Omental fat pad (tissue), 4 donors: ENCODE data around the gene ARIH1. TPM values are rescaled to one million over a fixed set of nuclear protein-coding genes. Genes with fewer than 3 reads are reported as not detected.
"Not testable (repeated sequence)": the region's sequence is repeated elsewhere in the genome, so short reads cannot be mapped to it uniquely, and the experiment has no call there.

Experiments used
- ATAC-seq: fragments of 150-250 bp; one replicate; pipeline ENCODE4 v1.9.1; 2016; ENCODE audit warnings: mild to moderate bottlenecking, moderate library complexity; ENCODE audit not compliant: low FRiP score
- DNase-seq: peaks from one replicate; pipeline ENCODE4 v3.0.0-alpha.2; 2019; ENCODE audit warnings: low spot score
- CTCF ChIP-seq, 3 donors: fragments of 450-650 bp; IDR thresholded peaks; one replicate each; pipeline ENCODE4 v1.5.1; 2016 to 2017; ENCODE audit warnings: antibody characterized with exemption in 3 of 3, mild to moderate bottlenecking in 3 of 3, moderate library complexity in 2 of 3
- total RNA-seq, 4 donors: library from RNA; depleted of rRNA; stranded (reverse); fragments of >200 nt; gene quantifications; one replicate each; pipeline ENCODE4 v1.1.0, GENCODE V29; 2016

Gene ARIH1
- total RNA-seq, 4 donors from 2014 or later = 45.4 to 84.2 (median 63.2) TPM

- ATAC-seq = no peak
- no peak for TF ChIP-seq CTCF (IDR thresholded peaks at IDR 0.05)
- no peak for DNase-seq
These were observed 118.5 kb downstream of the ARIH1 start for GRCh38 chr15:72592676-72593075.

- ATAC-seq (no peak), DNase-seq (no peak)
- no peak for TF ChIP-seq CTCF (IDR thresholded peaks at IDR 0.05)
These were observed 119.7 kb downstream of the ARIH1 start for GRCh38 chr15:72593838-72594237.

GRCh38 chr15:72599855-72600464, 125.8 kb downstream of the ARIH1 start:
- TF ChIP-seq CTCF (IDR thresholded peaks at IDR 0.05) = no peak
- ATAC-seq (no peak), DNase-seq (no peak)

GRCh38 chr15:72604794-72605193, 130.7 kb downstream of the ARIH1 start:
- no peak for TF ChIP-seq CTCF (IDR thresholded peaks at IDR 0.05)
- no peak for DNase-seq
- ATAC-seq = no peak

- DNase-seq, ATAC-seq: not testable (repeated sequence)
These were observed 134.0 kb downstream of the ARIH1 start for GRCh38 chr15:72608084-72608483.

GRCh38 chr15:72609862-72610261, 135.7 kb downstream of the ARIH1 start:
- ATAC-seq (no peak), DNase-seq (no peak)
- TF ChIP-seq CTCF (IDR thresholded peaks at IDR 0.05) = no peak

- not testable (repeated sequence) for ATAC-seq, DNase-seq
These were observed 138.2 kb downstream of the ARIH1 start for GRCh38 chr15:72612324-72612723.

GRCh38 chr15:72614810-72615532, 140.8 kb downstream of the ARIH1 start:
- DNase-seq (no peak), ATAC-seq (no peak)
- TF ChIP-seq CTCF (IDR thresholded peaks at IDR 0.05) = no peak

GRCh38 chr15:72615533-72616233, 141.6 kb downstream of the ARIH1 start:
- not testable (repeated sequence) for ATAC-seq, DNase-seq
